Keratinocyte (primary cell): ENCODE results near the gene RGS10. TPM values are rescaled to one million over a fixed set of nuclear protein-coding genes. Genes with fewer than 3 reads are reported as not detected.

Experiments
- DNase-seq: peaks from one replicate; pipeline ENCODE4 v3.0.0-alpha.2; 2011; ENCODE audit warnings: low read depth, missing footprints, low spot score
- FAIRE-seq: peaks from 2 replicates; lab custom pipeline; 2011; peaks lifted over from hg19 to GRCh38; lab: Jason Lieb, UNC
- H2AFZ ChIP-seq: 2 replicates; pipeline ENCODE4 v1.6.0; 2012; ENCODE audit warnings: low read length, control low read depth, inconsistent platforms; ENCODE audit not compliant: control insufficient read depth
- H3K27ac ChIP-seq: 2 replicates; pipeline ENCODE4 v1.5.1; 2011; ENCODE audit warnings: low read length; ENCODE audit not compliant: control insufficient read depth, insufficient read depth
- H3K27me3 ChIP-seq: 3 replicates; pipeline ENCODE4 v1.6.0; 2011; ENCODE audit warnings: low read length; ENCODE audit not compliant: control insufficient read depth, insufficient read depth; ENCODE audit errors: extremely low read depth
- H3K36me3 ChIP-seq, 2 experiments: 2 replicates in 1 of 2; 3 replicates in 1 of 2; pipeline ENCODE4 v1.5.1; 2011; ENCODE audit warnings: low read length in 2 of 2, mild to moderate bottlenecking in 1 of 2; ENCODE audit not compliant: control insufficient read depth in 2 of 2, insufficient read depth in 2 of 2; ENCODE audit errors: extremely low read depth in 1 of 2
- H3K4me1 ChIP-seq: 3 replicates; pipeline ENCODE4 v1.5.1; 2011; ENCODE audit warnings: low read length; ENCODE audit not compliant: control insufficient read depth, insufficient read depth; ENCODE audit errors: extremely low read depth
- H3K4me2 ChIP-seq: 3 replicates; pipeline ENCODE4 v1.6.0; 2011; ENCODE audit warnings: low read depth, low read length; ENCODE audit not compliant: control insufficient read depth, insufficient read depth; ENCODE audit errors: extremely low read depth
- H3K4me3 ChIP-seq, 3 experiments: fragments of 200-600 bp in 1 of 3; sonication (generic) in 1 of 3; 2 replicates in 2 of 3; 3 replicates in 1 of 3; pipeline ENCODE4 v1.5.1; 2011 to 2016; ENCODE audit warnings: low read length in 3 of 3, mild to moderate bottlenecking in 3 of 3, control low read depth in 2 of 3, inconsistent platforms in 1 of 3, low read depth in 1 of 3, mixed read lengths in 1 of 3, mixed run types in 1 of 3, moderate library complexity in 1 of 3; ENCODE audit not compliant: control insufficient read depth in 2 of 3, insufficient read depth in 2 of 3; ENCODE audit errors: extremely low read depth in 1 of 3
- H3K79me2 ChIP-seq: 2 replicates; pipeline ENCODE4 v1.6.0; 2012; ENCODE audit warnings: low read length; ENCODE audit not compliant: control insufficient read depth, insufficient read depth
- H3K9ac ChIP-seq: 3 replicates; pipeline ENCODE4 v1.6.0; 2011; ENCODE audit warnings: low read length; ENCODE audit not compliant: control insufficient read depth, insufficient read depth; ENCODE audit errors: extremely low read depth
- H3K9me1 ChIP-seq: 3 replicates; pipeline ENCODE4 v1.6.0; 2011; ENCODE audit warnings: low read length; ENCODE audit not compliant: control insufficient read depth, insufficient read depth; ENCODE audit errors: extremely low read depth
- H3K9me3 ChIP-seq: 2 replicates; pipeline ENCODE4 v1.5.1; 2012; ENCODE audit warnings: low read depth, low read length; ENCODE audit not compliant: control insufficient read depth
- H4K20me1 ChIP-seq: 3 replicates; pipeline ENCODE4 v1.6.0; 2011; ENCODE audit warnings: low read length; ENCODE audit not compliant: control insufficient read depth, insufficient read depth; ENCODE audit errors: extremely low read depth
- CTCF ChIP-seq, 3 experiments: IDR thresholded peaks in 1 of 3; conservative IDR thresholded peaks in 1 of 3; optimal IDR thresholded peaks in 1 of 3; 2 replicates in 2 of 3; 3 replicates in 1 of 3; pipeline versions ENCODE3 to v1.5.1; 2011; ENCODE audit warnings: low read length in 3 of 3, mild to moderate bottlenecking in 3 of 3, moderate library complexity in 2 of 3, control low read depth in 1 of 3, inconsistent platforms in 1 of 3; ENCODE audit not compliant: insufficient read depth in 2 of 3; ENCODE audit errors: extremely low read depth in 1 of 3
- EZH2 ChIP-seq: IDR thresholded peaks from one replicate; pipeline ENCODE4 v1.6.1; 2012; ENCODE audit warnings: inconsistent platforms, mild to moderate bottlenecking, low read length, moderate library complexity
- dilution Hi-C: fragments of 300-500 bp; cut with MboI; formaldehyde crosslinking; loops from one replicate; pipeline ENCODE4 v1.7.0; 2020; ENCODE audit warnings: low sequenced_read_pairs; ENCODE audit not compliant: extremely low pct_ligation_motif_present
- polyA plus RNA-seq, 5 experiments: library from polyadenylated mRNA; depleted of rRNA in 3 of 5; stranded (reverse) in 3 of 5; stranded (forward) in 1 of 5; unstranded in 1 of 5; fragments of >200 nt; gene quantifications; 1 replicate in 1 of 5; 2 replicates in 3 of 5; 3 replicates in 1 of 5; pipeline versions ENCODE4 v1.2.1 to v1.2.3, GENCODE V29; 2011 to 2012; ENCODE audit warnings: missing spikeins in 2 of 5, low read depth in 1 of 5, low replicate concordance in 1 of 5

RGS10 gene
- polyA plus RNA-seq, 1 donor (not counting 4 experiments of a cell fraction or from before 2014, with no cell fraction given) = 87.8 TPM

- DNase-seq (no peak), FAIRE-seq (no peak)
- Histone ChIP-seq H3K79me2 (peaks cover 39% of the 10 kb centered on the region), H3K4me3 (peak overlapping the region; percentile 64 to 79 (median 68)), H3K27ac (peak overlapping the region; percentile 10), H2AFZ (peak overlapping the region; percentile 65), H3K9me1 (no peaks in the 10 kb centered on the region), H3K9me3 (no peaks in the 10 kb centered on the region), H3K4me2 (peak overlapping the region; percentile 73), H3K27me3 (no peaks in the 10 kb centered on the region), H4K20me1 (no peaks in the 10 kb centered on the region), H3K9ac (peak overlapping the region; percentile 74), H3K4me1 (peaks cover 35% of the 10 kb centered on the region), H3K36me3 (no peaks in the 10 kb centered on the region)
- dilution Hi-C loops = no loop called here
- TF ChIP-seq CTCF (optimal IDR thresholded peaks at IDR 0.05 in 1 of 3, IDR thresholded peaks at IDR 0.05 in 1 of 3, conservative IDR thresholded peaks at IDR 0.05 in 1 of 3; ENCODE audit: extremely low read depth in 1 of 3, insufficient read depth in 2 of 3, low read length in 3 of 3) (peak in 2 of 3 experiments; percentile 40 to 53), EZH2 (no peak)
Observed at GRCh38 chr10:119542988-119543813, 682 bp upstream of the RGS10 start.

- Histone ChIP-seq H3K9me3 (no peaks in the 10 kb centered on the region), H3K4me3 (peak overlapping the region; percentile 64 to 79 (median 68)), H3K79me2 (peaks cover 54% of the 10 kb centered on the region), H4K20me1 (no peaks in the 10 kb centered on the region), H3K4me2 (peak overlapping the region; percentile 79), H3K27ac (peak overlapping the region; percentile 11), H3K9me1 (no peaks in the 10 kb centered on the region), H3K9ac (peak overlapping the region; percentile 74), H2AFZ (no peak overlapping the region), H3K4me1 (peaks cover 29% of the 10 kb centered on the region), H3K36me3 (peaks cover 0 to 4% of the 10 kb centered on the region in 2 experiments), H3K27me3 (no peaks in the 10 kb centered on the region)
- DNase-seq = no peak
- TF ChIP-seq EZH2 = no peak
- no peak for TF ChIP-seq CTCF (optimal IDR thresholded peaks at IDR 0.05 in 1 of 3, IDR thresholded peaks at IDR 0.05 in 1 of 3, conservative IDR thresholded peaks at IDR 0.05 in 1 of 3; ENCODE audit: extremely low read depth in 1 of 3, insufficient read depth in 2 of 3, low read length in 3 of 3)
- dilution Hi-C loops = no loop called here
- FAIRE-seq = no peak
Observed at GRCh38 chr10:119541459-119542356, 811 bp downstream of the RGS10 start.
